ENCODE data around the gene TMEM147.

DNA sequence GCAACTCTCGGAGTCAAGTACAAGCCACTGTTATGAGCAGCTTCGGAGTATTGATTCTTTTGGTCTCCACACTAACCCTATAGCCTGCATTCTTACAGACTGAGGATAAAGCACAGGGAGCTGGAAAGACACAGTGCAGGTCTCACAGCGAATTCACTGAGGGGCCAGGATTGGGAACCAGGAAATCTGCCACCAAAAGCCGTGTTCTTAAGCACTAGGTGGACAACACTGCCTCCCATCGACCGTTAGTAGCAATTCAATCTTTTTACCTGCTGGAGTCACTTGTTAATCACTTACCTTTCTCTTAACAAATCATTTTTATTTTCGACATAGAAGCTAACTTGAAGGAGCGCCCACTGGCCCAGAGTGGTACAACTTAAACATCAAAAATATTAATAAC, 46.8 kb downstream of the TMEM147 start:
- TF ChIP-seq, protein P1, sequence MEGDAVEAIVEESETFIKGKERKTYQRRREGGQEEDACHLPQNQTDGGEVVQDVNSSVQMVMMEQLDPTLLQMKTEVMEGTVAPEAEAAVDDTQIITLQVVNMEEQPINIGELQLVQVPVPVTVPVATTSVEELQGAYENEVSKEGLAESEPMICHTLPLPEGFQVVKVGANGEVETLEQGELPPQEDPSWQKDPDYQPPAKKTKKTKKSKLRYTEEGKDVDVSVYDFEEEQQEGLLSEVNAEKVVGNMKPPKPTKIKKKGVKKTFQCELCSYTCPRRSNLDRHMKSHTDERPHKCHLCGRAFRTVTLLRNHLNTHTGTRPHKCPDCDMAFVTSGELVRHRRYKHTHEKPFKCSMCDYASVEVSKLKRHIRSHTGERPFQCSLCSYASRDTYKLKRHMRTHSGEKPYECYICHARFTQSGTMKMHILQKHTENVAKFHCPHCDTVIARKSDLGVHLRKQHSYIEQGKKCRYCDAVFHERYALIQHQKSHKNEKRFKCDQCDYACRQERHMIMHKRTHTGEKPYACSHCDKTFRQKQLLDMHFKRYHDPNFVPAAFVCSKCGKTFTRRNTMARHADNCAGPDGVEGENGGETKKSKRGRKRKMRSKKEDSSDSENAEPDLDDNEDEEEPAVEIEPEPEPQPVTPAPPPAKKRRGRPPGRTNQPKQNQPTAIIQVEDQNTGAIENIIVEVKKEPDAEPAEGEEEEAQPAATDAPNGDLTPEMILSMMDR (IDR thresholded peaks at IDR 0.05), result peak; percentile 19 to 86 (median 74)
- no peak for TF ChIP-seq POLR2A (IDR thresholded peaks at IDR 0.05)
